T1000 (cell line): ENCODE data around the gene TTC39A.
"Not testable (repeated sequence)": the region's sequence is repeated elsewhere in the genome, so short reads cannot be mapped to it uniquely, and the experiment has no call there.

Experiments used
- DNase-seq: peaks from one replicate; lab custom pipeline; 2025; ENCODE audit warnings: mixed read lengths; lab: John Stamatoyannopoulos, UW

Gene TTC39A

DNA sequence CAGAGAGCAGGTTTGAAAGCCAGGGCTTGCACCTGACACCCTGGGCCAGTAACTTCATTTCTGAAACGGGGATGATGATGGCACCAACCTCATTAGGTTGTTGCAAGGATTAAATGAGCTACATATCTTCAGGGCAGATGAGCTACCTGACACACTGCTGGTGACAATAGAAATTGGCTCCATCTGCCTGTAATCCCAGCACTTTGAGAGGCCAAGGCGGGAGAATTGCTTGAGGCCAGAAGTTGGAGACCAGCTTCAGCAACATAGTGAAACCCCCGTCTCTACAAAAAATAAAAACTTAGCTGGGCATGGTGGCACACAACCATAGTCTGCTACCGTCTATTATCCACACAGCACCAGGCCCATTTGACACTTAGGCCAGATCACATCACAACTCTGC is 6.3 kb upstream of the TTC39A start:
- no peak for DNase-seq

GRCh38 chr1:51336004-51336403 is 5.6 kb upstream of the TTC39A start:
- no peak for DNase-seq

GRCh38 chr1:51331206-51332100 is 1.1 kb upstream of the TTC39A start:
- DNase-seq, result peak; percentile 15

DNA sequence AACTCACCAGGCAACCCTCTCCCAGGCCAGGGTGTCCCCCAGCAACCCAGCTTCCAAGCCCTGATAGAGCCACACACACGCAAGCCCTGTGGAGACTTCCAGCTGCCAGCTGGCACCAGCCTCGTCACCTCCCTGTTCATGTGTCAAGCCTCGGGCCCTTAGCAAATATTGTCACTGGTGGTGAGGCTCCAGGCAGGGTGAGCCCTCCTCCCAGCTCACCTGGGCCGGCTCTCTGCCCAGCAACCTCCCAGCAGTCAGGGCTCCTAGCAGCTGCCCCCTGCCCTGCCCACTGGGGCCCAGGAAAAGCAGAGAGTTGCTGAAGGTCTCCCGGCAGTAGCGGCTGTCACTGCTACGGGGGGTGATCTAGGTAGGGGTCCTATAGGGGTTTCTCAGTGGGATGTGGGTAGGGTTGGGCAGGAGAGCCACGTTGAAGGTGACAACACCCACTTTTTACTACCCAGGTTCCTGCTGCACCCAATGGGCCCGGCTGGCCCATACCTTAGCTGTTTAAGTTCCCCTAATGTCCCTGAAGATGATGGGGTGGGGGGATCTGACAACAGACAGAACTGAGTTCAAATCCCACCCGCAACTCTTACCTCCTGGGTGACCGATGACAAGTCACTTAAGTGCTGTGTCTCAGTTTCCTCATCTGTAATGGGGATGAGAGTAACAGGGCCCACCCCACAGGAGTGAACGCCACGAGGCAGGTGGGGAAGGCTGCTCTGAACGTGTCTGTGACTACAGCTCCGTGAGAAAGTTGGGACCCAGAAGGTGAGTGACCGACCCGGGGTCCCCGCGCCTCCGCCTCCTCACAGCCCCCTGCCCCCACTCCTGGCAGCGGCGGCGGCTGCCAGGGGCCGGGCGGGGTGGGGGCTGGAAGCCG is 678 bp downstream of the TTC39A start:
- no peak for DNase-seq

DNA sequence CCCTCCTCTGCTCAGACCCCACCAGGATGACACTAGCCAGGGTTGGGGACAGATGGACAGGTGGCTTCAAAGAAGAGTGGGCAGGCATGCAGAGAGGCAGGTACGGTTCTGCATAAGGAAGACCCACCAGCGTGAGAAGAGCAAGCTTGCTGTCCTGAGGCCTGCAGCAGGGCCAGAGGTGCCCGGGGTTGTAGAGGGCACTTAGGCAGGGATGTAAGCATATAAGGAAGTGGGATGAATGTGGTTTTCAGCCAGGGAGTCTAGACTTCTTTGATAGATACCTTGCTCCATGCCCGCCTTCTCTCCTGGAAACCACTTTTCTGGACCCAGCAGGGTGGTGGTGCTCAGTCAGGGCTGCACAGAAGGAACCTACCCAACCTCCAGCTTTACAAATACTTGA is 1.4 kb downstream of the TTC39A start:
- no peak for DNase-seq

DNA sequence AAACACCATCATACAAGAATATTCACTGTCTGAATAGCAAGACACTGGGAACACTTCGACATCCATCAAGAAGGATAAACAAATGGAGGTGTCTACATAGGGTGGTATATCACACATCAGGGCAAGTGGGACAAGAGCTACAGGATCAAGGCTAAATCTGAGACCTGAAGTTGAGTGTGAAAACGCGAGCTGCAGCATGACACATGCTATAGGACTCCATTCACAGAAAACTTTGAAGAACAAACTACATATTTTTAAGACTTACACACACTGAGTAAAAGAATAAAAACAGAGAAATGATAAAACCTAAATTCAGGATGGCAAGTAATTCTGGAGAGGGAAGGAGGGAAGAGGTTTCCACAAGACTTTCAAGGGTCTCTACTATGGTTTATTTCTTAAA is 2.1 kb downstream of the TTC39A start:
- no peak for DNase-seq

GRCh38 chr1:51327386-51327785 is 3.0 kb downstream of the TTC39A start:
- no peak for DNase-seq

- no peak for DNase-seq
Measured at GRCh38 chr1:51326839-51327238, 3.5 kb downstream of the TTC39A start.

DNA sequence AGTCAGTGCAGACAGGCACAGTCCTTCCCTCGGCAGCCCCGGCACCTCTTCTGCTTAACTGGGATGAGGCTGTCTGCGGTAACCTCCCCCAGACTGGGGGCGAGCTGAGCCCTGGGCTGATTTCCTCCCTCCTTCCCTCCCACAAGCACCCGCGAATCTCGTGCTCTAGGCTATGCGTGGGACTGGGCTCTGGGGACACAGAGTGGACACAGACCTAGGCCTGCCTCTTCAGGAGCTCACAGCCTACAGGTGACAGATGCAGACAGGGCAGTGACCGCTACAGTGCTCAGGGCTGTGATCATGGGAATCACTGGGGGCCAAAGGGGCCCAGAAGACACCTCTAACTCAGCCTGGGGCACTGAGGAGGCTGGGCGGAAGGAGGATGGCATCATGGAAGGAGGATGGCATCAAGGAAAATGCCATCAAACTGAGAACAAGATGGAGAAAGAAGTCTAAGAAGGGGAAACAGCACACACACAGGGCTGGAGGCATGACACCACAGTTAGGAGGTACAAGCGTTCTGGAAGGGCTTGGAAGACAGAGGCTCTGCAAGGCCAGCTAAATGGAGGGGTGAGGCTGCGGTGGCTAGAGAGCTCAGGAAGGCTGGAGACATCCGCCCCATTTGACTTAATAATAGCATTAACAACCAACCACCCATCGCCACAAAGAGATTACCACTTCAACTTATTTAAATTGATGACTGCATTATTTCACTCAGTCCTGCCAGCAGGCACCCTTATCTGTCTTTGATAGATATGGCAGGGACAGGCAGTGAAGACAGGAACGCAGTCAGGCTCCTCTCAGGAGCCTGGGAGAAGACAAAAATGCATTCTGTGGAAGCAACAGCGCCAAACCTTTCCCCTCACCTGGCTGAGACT is 4.2 kb downstream of the TTC39A start:
- no peak for DNase-seq

- DNase-seq, result no peak
Measured at GRCh38 chr1:51325391-51325790, 5.0 kb downstream of the TTC39A start.

GRCh38 chr1:51325011-51325385 is 5.4 kb downstream of the TTC39A start:
- DNase-seq, result not testable (repeated sequence)

DNA sequence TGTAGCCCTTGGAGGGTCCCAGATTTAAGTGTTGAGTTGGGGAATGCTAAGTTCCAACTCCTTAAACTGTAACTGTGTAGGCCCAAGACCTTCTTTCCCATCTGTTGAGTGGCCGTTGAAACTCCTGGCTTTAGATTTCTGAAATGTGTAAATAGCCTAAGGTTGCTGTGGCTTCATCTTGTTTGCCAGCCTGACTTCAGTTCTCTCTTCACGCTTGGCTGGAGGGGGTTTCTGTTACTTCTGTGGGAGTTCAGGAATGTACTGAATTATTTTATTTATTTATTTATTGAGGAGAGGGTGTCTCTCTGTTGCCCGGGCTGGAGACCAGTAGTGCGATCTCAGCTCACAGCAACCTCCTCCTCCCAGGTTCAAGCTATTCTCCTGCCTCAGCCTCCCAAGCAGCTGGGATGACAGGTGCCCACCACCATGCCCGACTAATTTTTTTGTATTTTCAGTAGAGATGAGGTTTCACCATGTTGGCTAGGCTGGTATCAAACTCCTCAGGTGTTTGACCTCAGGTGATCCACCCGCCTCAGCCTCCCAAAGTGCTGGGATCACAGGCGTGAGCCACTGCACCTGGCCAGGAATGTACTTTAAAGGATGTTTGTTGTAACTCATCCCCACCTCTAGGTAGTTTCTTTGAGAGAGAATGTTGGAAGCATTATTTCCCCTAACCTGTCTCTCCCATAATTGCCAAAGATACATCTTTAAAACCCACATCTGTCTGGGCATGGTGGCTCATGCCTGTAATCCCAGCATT is 5.9 kb downstream of the TTC39A start:
- no peak for DNase-seq

DNA sequence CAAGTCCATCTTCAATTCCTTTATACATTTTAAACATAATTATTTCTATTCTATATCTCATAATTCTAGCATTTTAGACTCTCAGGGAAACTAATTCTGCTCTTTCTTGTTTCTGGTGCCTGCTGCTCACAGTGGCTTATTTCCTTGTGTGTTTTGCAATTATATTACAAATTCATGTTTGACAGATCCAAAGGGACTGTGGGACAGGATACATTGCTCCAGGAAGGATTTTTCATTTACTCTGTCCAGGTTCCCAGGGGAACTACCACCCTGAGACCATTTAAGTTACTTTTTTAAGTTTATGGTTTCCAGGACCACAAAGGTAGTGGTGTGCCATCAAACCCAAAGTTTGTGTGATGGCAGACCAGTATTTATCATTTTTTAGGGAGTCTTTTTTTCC is 6.6 kb downstream of the TTC39A start:
- no peak for DNase-seq

GRCh38 chr1:51322417-51323101 is 7.8 kb downstream of the TTC39A start:
- no peak for DNase-seq

DNA sequence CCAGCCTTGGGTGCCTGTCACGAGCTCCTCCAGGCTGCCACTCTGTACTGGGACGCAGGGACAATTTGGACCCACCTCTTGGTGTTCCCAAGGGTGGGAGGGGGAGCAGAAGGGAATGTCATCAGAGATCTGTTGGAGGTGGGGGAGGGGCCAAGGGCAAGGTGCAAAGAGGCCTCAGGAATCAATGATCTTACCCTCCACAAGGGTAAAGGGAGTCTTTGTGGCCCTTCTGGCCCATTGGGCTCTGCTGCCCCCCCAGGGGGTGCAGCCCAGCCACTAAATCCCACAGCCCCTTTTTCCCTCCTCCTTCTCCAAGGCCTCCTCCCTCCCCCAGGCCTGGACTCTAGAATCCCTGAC is 8.5 kb downstream of the TTC39A start:
- no peak for DNase-seq

DNA sequence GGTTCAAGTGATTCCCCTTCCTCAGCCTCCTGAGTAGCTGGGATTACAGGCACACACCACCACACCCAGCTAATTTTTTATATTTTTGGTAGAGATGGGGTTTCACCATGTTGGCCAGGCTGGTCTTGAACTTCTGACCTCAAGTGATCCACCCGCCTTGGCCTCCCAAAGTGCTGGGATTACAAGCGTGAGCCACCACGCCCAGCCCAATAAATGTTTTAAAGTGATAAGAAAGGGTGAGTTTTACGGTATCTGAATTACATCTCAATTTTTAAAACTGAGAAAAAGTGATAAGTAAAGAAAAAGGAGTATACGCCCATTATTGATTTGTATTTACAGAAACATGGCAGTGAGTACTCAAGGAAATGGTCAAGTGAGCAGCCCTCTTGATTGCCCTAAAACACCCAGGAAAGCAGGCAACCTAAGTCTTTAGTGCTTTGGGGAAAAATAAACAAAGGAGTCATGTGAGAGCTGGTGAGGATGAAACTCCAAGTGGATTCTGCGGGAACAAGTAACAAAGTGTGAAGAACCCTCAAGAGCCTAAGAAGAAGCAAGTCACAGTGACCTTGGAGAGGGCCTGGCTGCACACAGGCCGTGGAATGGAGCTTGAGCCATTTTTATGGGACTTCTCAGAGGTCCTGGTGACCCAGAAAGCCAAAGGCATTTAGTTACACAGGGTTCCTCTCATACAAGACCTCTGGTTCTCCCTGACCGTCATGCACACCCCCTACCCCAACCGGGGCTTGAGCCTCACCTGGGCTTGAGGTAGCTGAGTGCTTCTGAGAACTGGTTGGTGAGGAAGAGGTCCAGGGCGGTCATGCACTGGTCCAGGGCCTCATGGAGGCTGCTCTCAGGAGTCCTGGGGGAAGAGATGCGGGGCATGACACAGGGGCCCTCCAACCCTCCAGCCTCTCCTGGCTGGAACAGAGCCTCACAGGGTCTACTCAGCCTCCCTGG is 9.1 kb downstream of the TTC39A start:
- DNase-seq, result no peak

GRCh38 chr1:51317798-51318197 is 12.6 kb downstream of the TTC39A start:
- no peak for DNase-seq

DNA sequence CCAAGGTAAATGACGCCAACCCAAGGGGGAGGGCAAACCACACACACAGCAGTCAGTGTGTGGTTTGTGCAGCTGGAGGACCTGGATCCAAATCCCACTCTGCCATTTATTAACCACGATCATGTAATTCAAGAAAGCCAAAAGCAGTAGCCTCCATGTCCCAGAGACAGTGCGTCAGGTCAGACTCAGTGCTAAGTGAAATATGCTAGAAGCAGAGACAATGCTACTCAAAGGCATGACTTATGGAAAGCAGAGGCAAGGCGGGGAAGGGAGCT is 13.6 kb downstream of the TTC39A start:
- no peak for DNase-seq

GRCh38 chr1:51316113-51316845 is 14.1 kb downstream of the TTC39A start:
- DNase-seq, result no peak
